ENCODE results near the gene EDC3. TPM values are rescaled to one million over a fixed set of nuclear protein-coding genes. Genes with fewer than 3 reads are reported as not detected.
"Not testable (repeated sequence)": the region's sequence is repeated elsewhere in the genome, so short reads cannot be mapped to it uniquely, and the experiment has no call there.

The EDC3 gene
- total RNA-seq, 2 donors from 2014 or later, result 44.5 to 48.3 TPM

- Mint-ChIP-seq H3K4me3 (no peak overlapping the region), H3K36me3 (ENCODE audit: low read depth) (peaks cover 12% of the 10 kb centered on the region), H3K4me1 (peaks cover 5% of the 10 kb centered on the region), H3K27me3 (ENCODE audit: insufficient read depth) (peaks cover 8% of the 10 kb centered on the region), H3K9me3 (no peaks in the 10 kb centered on the region), H3K27ac (no peak overlapping the region)
- DNase-seq, result no peak
- H3K4me3 ChIP-seq (ENCODE audit: low read length), result no peak overlapping the region
- 86 to 90% methylated on average over 4 to 13 of the region's 13 CpGs for WGBS, 2 experiments (ENCODE audit: insufficient coverage in 1 of 2, insufficient read length in 1 of 2)
- no peaks in the 10 kb centered on the region for H3K4me1 ChIP-seq (ENCODE audit: control insufficient read depth, insufficient read depth, low read length)
- peaks cover 12% of the 10 kb centered on the region for H3K36me3 ChIP-seq (ENCODE audit: control insufficient read depth, insufficient read depth, low read length)
- no peak overlapping the region for H3K27ac ChIP-seq (ENCODE audit: low read depth, low read length)
- H3K9ac ChIP-seq (ENCODE audit: extremely low read depth, low read length, poor library complexity, severe bottlenecking), result no peak overlapping the region
- H3K9me3 ChIP-seq (ENCODE audit: control insufficient read depth, low read length), result no peaks in the 10 kb centered on the region
- H3K27me3 ChIP-seq (ENCODE audit: control insufficient read depth, insufficient read depth, low read length, poor library complexity, severe bottlenecking), result no peaks in the 10 kb centered on the region
- TF ChIP-seq CTCF (conservative IDR thresholded peaks at IDR 0.05), result no peak
Observed at GRCh38 chr15:74603026-74603788, 92.6 kb downstream of the EDC3 start.

- 95 to 96% methylated on average over 13 to 15 of the region's 15 CpGs for WGBS, 2 experiments (ENCODE audit: insufficient coverage in 1 of 2, insufficient read length in 1 of 2)
- Histone ChIP-seq H3K36me3 (ENCODE audit: control insufficient read depth, insufficient read depth, low read length) (peaks cover 28% of the 10 kb centered on the region), H3K27ac (ENCODE audit: low read depth, low read length) (no peak overlapping the region), H3K4me3 (ENCODE audit: low read length) (no peak overlapping the region), H3K9me3 (ENCODE audit: control insufficient read depth, low read length) (no peaks in the 10 kb centered on the region), H3K4me1 (ENCODE audit: control insufficient read depth, insufficient read depth, low read length) (no peaks in the 10 kb centered on the region), H3K9ac (ENCODE audit: extremely low read depth, low read length, poor library complexity, severe bottlenecking) (no peak overlapping the region), H3K27me3 (ENCODE audit: control insufficient read depth, insufficient read depth, low read length, poor library complexity, severe bottlenecking) (no peaks in the 10 kb centered on the region)
- no peak overlapping the region for H3K27ac Mint-ChIP-seq
- DNase-seq, result no peak
- H3K36me3 Mint-ChIP-seq (ENCODE audit: low read depth), result peaks cover 32% of the 10 kb centered on the region
- peak overlapping the region; percentile 63 for H3K4me3 Mint-ChIP-seq
- H3K27me3 Mint-ChIP-seq (ENCODE audit: insufficient read depth), result no peaks in the 10 kb centered on the region
- no peak for TF ChIP-seq CTCF (conservative IDR thresholded peaks at IDR 0.05)
- no peaks in the 10 kb centered on the region for H3K9me3 Mint-ChIP-seq
- H3K4me1 Mint-ChIP-seq, result peaks cover 10% of the 10 kb centered on the region
Observed at GRCh38 chr15:74599156-74599555, 96.7 kb downstream of the EDC3 start.

GRCh38 chr15:74598126-74598842, 97.5 kb downstream of the EDC3 start:
- TF ChIP-seq CTCF (conservative IDR thresholded peaks at IDR 0.05), result no peak
- H3K27ac ChIP-seq (ENCODE audit: low read depth, low read length), result peak overlapping the region; percentile 21
- 82 to 89% methylated on average over 22 to 26 of the region's 26 CpGs for whole genome bisulfite sequencing, 2 experiments (ENCODE audit: insufficient coverage in 1 of 2, insufficient read length in 1 of 2)

GRCh38 chr15:74597146-74597705, 98.6 kb downstream of the EDC3 start:
- H3K27me3 ChIP-seq (ENCODE audit: control insufficient read depth, insufficient read depth, low read length, poor library complexity, severe bottlenecking); H3K4me1 Mint-ChIP-seq; H3K9me3 ChIP-seq (ENCODE audit: control insufficient read depth, low read length); H3K4me3 Mint-ChIP-seq; H3K4me3 ChIP-seq (ENCODE audit: low read length); H3K27ac ChIP-seq (ENCODE audit: low read depth, low read length); H3K9ac ChIP-seq (ENCODE audit: extremely low read depth, low read length, poor library complexity, severe bottlenecking); H3K27ac Mint-ChIP-seq; H3K27me3 Mint-ChIP-seq (ENCODE audit: insufficient read depth); H3K4me1 ChIP-seq (ENCODE audit: control insufficient read depth, insufficient read depth, low read length); H3K9me3 Mint-ChIP-seq; DNase-seq: not testable (repeated sequence)
- 92 to 100% methylated on average over 1 to 14 of the region's 16 CpGs for WGBS, 2 experiments (ENCODE audit: insufficient coverage in 1 of 2, insufficient read length in 1 of 2)
- H3K36me3 Mint-ChIP-seq (ENCODE audit: low read depth), result peaks cover 50% of the 10 kb centered on the region
- H3K36me3 ChIP-seq (ENCODE audit: control insufficient read depth, insufficient read depth, low read length), result peaks cover 45% of the 10 kb centered on the region

More at GRCh38 chr15:74598126-74598842, 97.5 kb downstream of the EDC3 start:
- H3K4me3 ChIP-seq (ENCODE audit: low read length), result no peak overlapping the region
- Mint-ChIP-seq H3K27me3 (ENCODE audit: insufficient read depth) (no peaks in the 10 kb centered on the region), H3K9me3 (no peaks in the 10 kb centered on the region), H3K4me1 (peaks cover 10% of the 10 kb centered on the region), H3K27ac (peak overlapping the region; percentile 93), H3K36me3 (ENCODE audit: low read depth) (peaks cover 40% of the 10 kb centered on the region), H3K4me3 (peak overlapping the region; percentile 63)
- H3K4me1 ChIP-seq (ENCODE audit: control insufficient read depth, insufficient read depth, low read length), result no peaks in the 10 kb centered on the region
- peak; percentile 96 for DNase-seq
- no peaks in the 10 kb centered on the region for H3K9me3 ChIP-seq (ENCODE audit: control insufficient read depth, low read length)
- no peak overlapping the region for H3K9ac ChIP-seq (ENCODE audit: extremely low read depth, low read length, poor library complexity, severe bottlenecking)
- H3K36me3 ChIP-seq (ENCODE audit: control insufficient read depth, insufficient read depth, low read length), result peaks cover 35% of the 10 kb centered on the region
- no peaks in the 10 kb centered on the region for H3K27me3 ChIP-seq (ENCODE audit: control insufficient read depth, insufficient read depth, low read length, poor library complexity, severe bottlenecking)
